Nephron (organoid): ENCODE data around the gene PAGE4.

Source experiments
- H3K27ac Mint-ChIP-seq, 3 experiments: 2 replicates each; pipeline ENCODE4 v1.8.0; 2020; ENCODE audit warnings: mixed read lengths in 3 of 3, mild to moderate bottlenecking in 2 of 3, moderate library complexity in 1 of 3
- H3K27me3 Mint-ChIP-seq: 2 replicates; pipeline ENCODE4 v1.8.0; 2021; ENCODE audit warnings: low read depth, mild to moderate bottlenecking, moderate library complexity, mixed read lengths
- H3K36me3 Mint-ChIP-seq: 2 replicates; pipeline ENCODE4 v1.8.0; 2020; ENCODE audit warnings: low read depth, mixed read lengths
- H3K4me1 Mint-ChIP-seq: 2 replicates; pipeline ENCODE4 v1.8.0; 2020; ENCODE audit warnings: mixed read lengths
- H3K4me3 Mint-ChIP-seq, 3 experiments: 2 replicates each; pipeline ENCODE4 v1.8.0; 2020; ENCODE audit warnings: mild to moderate bottlenecking in 3 of 3, mixed read lengths in 3 of 3, moderate library complexity in 2 of 3
- H3K9me3 Mint-ChIP-seq: 2 replicates; pipeline ENCODE4 v1.8.0; 2020; ENCODE audit warnings: mixed read lengths
- CTCF ChIP-seq, 3 experiments: fragments of 200-600 bp; sonication (generic); IDR thresholded peaks; one replicate each; pipeline ENCODE4 v1.5.0; 2021; ENCODE audit warnings: antibody characterized with exemption in 3 of 3; ENCODE audit not compliant: unreplicated experiment in 3 of 3

The PAGE4 gene

GRCh38 chrX:49812177-49812576 lies 16.9 kb upstream of the PAGE4 start:
- H3K4me1 Mint-ChIP-seq = no peaks in the 10 kb centered on the region
- peaks cover 20% of the 10 kb centered on the region for H3K9me3 Mint-ChIP-seq
- no peak for TF ChIP-seq CTCF (IDR thresholded peaks at IDR 0.05; ENCODE audit: unreplicated experiment in 3 of 3)
- H3K36me3 Mint-ChIP-seq = no peaks in the 10 kb centered on the region
- H3K4me3 Mint-ChIP-seq = no peak overlapping the region
- H3K27me3 Mint-ChIP-seq = no peaks in the 10 kb centered on the region
- no peak overlapping the region for H3K27ac Mint-ChIP-seq

- Mint-ChIP-seq H3K27ac (no peak overlapping the region), H3K36me3 (no peaks in the 10 kb centered on the region), H3K4me1 (no peaks in the 10 kb centered on the region), H3K27me3 (no peaks in the 10 kb centered on the region), H3K4me3 (no peak overlapping the region), H3K9me3 (peaks cover 20% of the 10 kb centered on the region)
- TF ChIP-seq CTCF (IDR thresholded peaks at IDR 0.05; ENCODE audit: unreplicated experiment in 3 of 3) = no peak
These were observed 12.7 kb upstream of the PAGE4 start for GRCh38 chrX:49816435-49816834.

GRCh38 chrX:49838374-49838773 lies 9.3 kb downstream of the PAGE4 start:
- Mint-ChIP-seq H3K36me3 (no peaks in the 10 kb centered on the region), H3K27me3 (no peaks in the 10 kb centered on the region), H3K4me1 (no peaks in the 10 kb centered on the region), H3K27ac (peak overlapping the region in 2 of 3 experiments; percentile 19 to 54), H3K4me3 (no peak overlapping the region), H3K9me3 (no peaks in the 10 kb centered on the region)
- peak; percentile 63 to 66 (median 63) for TF ChIP-seq CTCF (IDR thresholded peaks at IDR 0.05; ENCODE audit: unreplicated experiment in 3 of 3)

- Mint-ChIP-seq H3K9me3 (no peaks in the 10 kb centered on the region), H3K36me3 (no peaks in the 10 kb centered on the region), H3K27ac (peak overlapping the region; percentile 58 to 81 (median 80)), H3K4me3 (no peak overlapping the region), H3K4me1 (peaks cover 9% of the 10 kb centered on the region), H3K27me3 (no peaks in the 10 kb centered on the region)
- peak; percentile 40 to 51 (median 43) for TF ChIP-seq CTCF (IDR thresholded peaks at IDR 0.05; ENCODE audit: unreplicated experiment in 3 of 3)
These were observed 11.6 kb downstream of the PAGE4 start for GRCh38 chrX:49840679-49841078.

GRCh38 chrX:49842621-49843020 lies 13.5 kb downstream of the PAGE4 start:
- TF ChIP-seq CTCF (IDR thresholded peaks at IDR 0.05; ENCODE audit: unreplicated experiment in 3 of 3) = no peak
- Mint-ChIP-seq H3K9me3 (peaks cover 3% of the 10 kb centered on the region), H3K27ac (peak overlapping the region in 1 of 3 experiments; percentile 40), H3K4me3 (no peak overlapping the region), H3K36me3 (no peaks in the 10 kb centered on the region), H3K27me3 (no peaks in the 10 kb centered on the region), H3K4me1 (peaks cover 21% of the 10 kb centered on the region)

- Mint-ChIP-seq H3K36me3 (no peaks in the 10 kb centered on the region), H3K4me3 (no peak overlapping the region), H3K27me3 (no peaks in the 10 kb centered on the region), H3K4me1 (peaks cover 21% of the 10 kb centered on the region), H3K9me3 (peaks cover 6% of the 10 kb centered on the region), H3K27ac (peak overlapping the region; percentile 63 to 93 (median 89))
- no peak for TF ChIP-seq CTCF (IDR thresholded peaks at IDR 0.05; ENCODE audit: unreplicated experiment in 3 of 3)
These were observed 15.5 kb downstream of the PAGE4 start for GRCh38 chrX:49844611-49845010.
